Skeletal muscle tissue (tissue), 4 donors: ENCODE results near the gene MBD5. TPM values are rescaled to one million over a fixed set of nuclear protein-coding genes. Genes with fewer than 3 reads are reported as not detected.
A peak's percentile ranks its signal among the peaks of the same experiment; 100 is the strongest.

Source experiments
- H3K27ac ChIP-seq: one replicate; pipeline ENCODE4 v1.7.0; 2013; ENCODE audit warnings: mild to moderate bottlenecking, low read depth, low read length, inconsistent platforms
- H3K27me3 ChIP-seq, 3 donors: one replicate each; pipeline ENCODE4 v1.7.0; 2013; ENCODE audit warnings: low read length in 3 of 3; ENCODE audit not compliant: control insufficient read depth in 3 of 3, insufficient read depth in 3 of 3
- H3K36me3 ChIP-seq, 3 donors: one replicate each; pipeline ENCODE4 v1.7.0; 2013; ENCODE audit warnings: low read length in 3 of 3; ENCODE audit not compliant: control insufficient read depth in 3 of 3, insufficient read depth in 3 of 3
- H3K4me1 ChIP-seq, 3 donors: one replicate each; pipeline ENCODE4 v1.7.0; 2013; ENCODE audit warnings: low read length in 3 of 3, mild to moderate bottlenecking in 3 of 3; ENCODE audit not compliant: control insufficient read depth in 3 of 3, insufficient read depth in 3 of 3
- H3K4me3 ChIP-seq, 3 donors: one replicate each; pipeline ENCODE4 v1.7.0; 2013; ENCODE audit warnings: low read length in 3 of 3
- H3K9ac ChIP-seq, 3 donors: one replicate each; pipeline ENCODE4 v1.7.0; 2013; ENCODE audit warnings: low read length in 3 of 3, mild to moderate bottlenecking in 3 of 3, moderate library complexity in 2 of 3, low read depth in 1 of 3
- H3K9me3 ChIP-seq, 3 donors: one replicate each; pipeline ENCODE4 v1.7.0; 2013; ENCODE audit warnings: low read length in 3 of 3; ENCODE audit not compliant: control insufficient read depth in 3 of 3
- total RNA-seq: library from RNA; depleted of rRNA; stranded (reverse); fragments of >200 nt; gene quantifications from one replicate; pipeline ENCODE4 v1.2.3, GENCODE V29; 2014
- donor health status: Osteomylitis.

The MBD5 gene
- total RNA-seq, 1 donor from 2014 or later, result 30.8 TPM

- no peaks in the 10 kb centered on the region for H3K27me3 ChIP-seq
- H3K9me3 ChIP-seq, result no peaks in the 10 kb centered on the region
- H3K36me3 ChIP-seq, result peaks cover 6 to 7% (median 6%) of the 10 kb centered on the region in 3 donors
- H3K4me1 ChIP-seq, result no peaks in the 10 kb centered on the region
- no peak overlapping the region for H3K9ac ChIP-seq
- H3K4me3 ChIP-seq, result no peak overlapping the region
- H3K27ac ChIP-seq, result no peak overlapping the region
Observed at GRCh38 chr2:148490840-148491439, 470.0 kb downstream of the MBD5 start.

GRCh38 chr2:148493822-148494563, 473.1 kb downstream of the MBD5 start:
- no peak overlapping the region for H3K27ac ChIP-seq
- H3K27me3 ChIP-seq, result no peaks in the 10 kb centered on the region
- H3K9me3 ChIP-seq, result no peaks in the 10 kb centered on the region
- no peak overlapping the region for H3K9ac ChIP-seq
- H3K36me3 ChIP-seq, result peaks cover 6 to 7% (median 6%) of the 10 kb centered on the region in 3 donors
- H3K4me1 ChIP-seq, result no peaks in the 10 kb centered on the region
- no peak overlapping the region for H3K4me3 ChIP-seq

GRCh38 chr2:148495586-148495985, 474.7 kb downstream of the MBD5 start:
- Histone ChIP-seq H3K4me1 (no peaks in the 10 kb centered on the region), H3K9me3 (no peaks in the 10 kb centered on the region), H3K36me3 (no peaks in the 10 kb centered on the region), H3K4me3 (no peak overlapping the region), H3K27me3 (no peaks in the 10 kb centered on the region), H3K9ac (no peak overlapping the region), H3K27ac (no peak overlapping the region)

- Histone ChIP-seq H3K27ac (no peak overlapping the region), H3K4me1 (no peaks in the 10 kb centered on the region), H3K36me3 (no peaks in the 10 kb centered on the region), H3K9ac (no peak overlapping the region), H3K27me3 (no peaks in the 10 kb centered on the region), H3K9me3 (no peaks in the 10 kb centered on the region), H3K4me3 (no peak overlapping the region)
Observed at GRCh38 chr2:148501545-148501944, 480.7 kb downstream of the MBD5 start.

GRCh38 chr2:148503516-148503915, 482.6 kb downstream of the MBD5 start:
- Histone ChIP-seq H3K9ac (no peak overlapping the region), H3K4me1 (no peaks in the 10 kb centered on the region), H3K36me3 (no peaks in the 10 kb centered on the region), H3K4me3 (no peak overlapping the region), H3K27me3 (no peaks in the 10 kb centered on the region), H3K9me3 (no peaks in the 10 kb centered on the region), H3K27ac (no peak overlapping the region)

GRCh38 chr2:148507970-148508369, 487.1 kb downstream of the MBD5 start:
- no peak overlapping the region for H3K27ac ChIP-seq
- H3K36me3 ChIP-seq, result peaks cover 0 to 4% (median 0%) of the 10 kb centered on the region in 3 donors
- no peak overlapping the region for H3K9ac ChIP-seq
- H3K27me3 ChIP-seq, result no peaks in the 10 kb centered on the region
- H3K4me3 ChIP-seq, result no peak overlapping the region
- no peaks in the 10 kb centered on the region for H3K4me1 ChIP-seq
- H3K9me3 ChIP-seq, result no peaks in the 10 kb centered on the region

- Histone ChIP-seq H3K9ac (no peak overlapping the region), H3K4me1 (no peaks in the 10 kb centered on the region), H3K9me3 (no peaks in the 10 kb centered on the region), H3K4me3 (peak overlapping the region; percentile 59 to 72 (median 64)), H3K36me3 (peaks cover 0 to 4% (median 0%) of the 10 kb centered on the region in 3 donors), H3K27ac (no peak overlapping the region), H3K27me3 (no peaks in the 10 kb centered on the region)
Observed at GRCh38 chr2:148508878-148509287, 488.0 kb downstream of the MBD5 start.

- Histone ChIP-seq H3K4me3 (peak overlapping the region; percentile 59 to 72 (median 64)), H3K9me3 (no peaks in the 10 kb centered on the region), H3K27me3 (no peaks in the 10 kb centered on the region), H3K9ac (peak overlapping the region; percentile 15 to 61 (median 41)), H3K4me1 (no peaks in the 10 kb centered on the region), H3K27ac (no peak overlapping the region), H3K36me3 (peaks cover 0 to 4% (median 0%) of the 10 kb centered on the region in 3 donors)
Observed at GRCh38 chr2:148509288-148509902, 488.5 kb downstream of the MBD5 start.

GRCh38 chr2:148511883-148512282, 491.0 kb downstream of the MBD5 start:
- no peaks in the 10 kb centered on the region for H3K4me1 ChIP-seq
- no peak overlapping the region for H3K9ac ChIP-seq
- H3K36me3 ChIP-seq, result peaks cover 0 to 4% (median 0%) of the 10 kb centered on the region in 3 donors
- H3K27ac ChIP-seq, result no peak overlapping the region
- H3K9me3 ChIP-seq, result no peaks in the 10 kb centered on the region
- no peak overlapping the region for H3K4me3 ChIP-seq
- H3K27me3 ChIP-seq, result no peaks in the 10 kb centered on the region

GRCh38 chr2:148512501-148512900, 491.6 kb downstream of the MBD5 start:
- Histone ChIP-seq H3K4me1 (no peaks in the 10 kb centered on the region), H3K9me3 (no peaks in the 10 kb centered on the region), H3K4me3 (no peak overlapping the region), H3K9ac (no peak overlapping the region), H3K36me3 (peaks cover 0 to 4% (median 0%) of the 10 kb centered on the region in 3 donors), H3K27me3 (no peaks in the 10 kb centered on the region), H3K27ac (no peak overlapping the region)
